OCI-LY1 (cell line): ENCODE data around the gene PDE8A.

Source experiments
- CTCF ChIP-seq: fragments of 200-600 bp; sonication (generic), shearing (Covaris generic); IDR thresholded peaks from 2 replicates; pipeline ENCODE4 v1.5.1; 2017; ENCODE audit warnings: mild to moderate bottlenecking, antibody characterized with exemption, low read length, moderate library complexity, mixed read lengths
- EZH2 ChIP-seq: fragments of 200-600 bp; sonication (generic), shearing (Covaris generic); IDR thresholded peaks from 2 replicates; pipeline ENCODE4 v1.8.0; 2017; ENCODE audit warnings: borderline replicate concordance, mixed run types, mild to moderate bottlenecking, antibody characterized with exemption, low read length, moderate library complexity, mixed read lengths

- TF ChIP-seq EZH2 (no peak), CTCF (no peak)
These were observed 28.5 kb upstream of the PDE8A start for GRCh38 chr15:84953136-84953535.
